ENCODE measurements around the gene SLC6A19. TPM values are rescaled to one million over a fixed set of nuclear protein-coding genes. Genes with fewer than 3 reads are reported as not detected.

Gene SLC6A19
- total RNA-seq, 1 experiment from 2014 or later: not detected

DNA sequence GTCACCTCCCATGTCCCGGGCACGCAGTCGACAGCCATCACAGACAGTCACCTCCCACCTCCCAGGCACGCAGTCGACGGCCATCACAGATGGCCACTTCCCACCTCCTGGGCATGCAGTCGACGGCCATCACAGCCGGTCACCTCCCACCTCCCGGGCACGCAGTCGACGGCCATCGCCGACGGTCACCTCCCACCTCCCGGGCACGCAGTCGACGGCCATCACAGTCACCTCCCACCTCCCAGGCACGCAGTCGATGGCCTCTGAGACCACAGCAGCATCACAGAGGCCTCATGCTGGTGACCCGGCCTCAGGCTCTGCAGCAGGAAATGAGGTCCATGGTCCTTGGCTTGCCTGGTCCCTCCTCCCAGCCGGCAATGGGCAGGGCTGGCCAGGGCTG lies 5.5 kb upstream of the SLC6A19 start:
- Histone ChIP-seq H3K4me3 (ENCODE audit: low read length) (no peak overlapping the region), H3K79me2 (ENCODE audit: low read length) (no peaks in the 10 kb centered on the region), H2AFZ (ENCODE audit: low read length) (no peak overlapping the region), H4K20me1 (ENCODE audit: low read length) (no peaks in the 10 kb centered on the region), H3K4me1 (ENCODE audit: insufficient read depth, low read length) (no peaks in the 10 kb centered on the region), H3K27ac (ENCODE audit: low read length) (no peak overlapping the region), H3K27me3 (ENCODE audit: low read length) (peaks cover 23% of the 10 kb centered on the region), H3K9me3 (ENCODE audit: low read length) (no peaks in the 10 kb centered on the region), H3K9me2 (replicated peaks; ENCODE audit: low read length) (no peaks in the 10 kb centered on the region), H3K4me2 (ENCODE audit: low read length) (no peak overlapping the region), H3K9ac (ENCODE audit: low read length) (no peak overlapping the region), H3F3A (ENCODE audit: low read length, unreplicated experiment) (no peaks in the 10 kb centered on the region), H3K36me3 (ENCODE audit: low read depth, low read length) (no peaks in the 10 kb centered on the region)
- ChIA-PET CTCF (no interaction called here), POLR2A (ENCODE audit: unreplicated experiment) (no interaction called here)
- no TSS peak for BruUV-seq (replicated peaks)
- TF ChIP-seq EZH2phosphoT487 (IDR thresholded peaks at IDR 0.05; ENCODE audit: borderline replicate concordance, low read length) (no peak), EZH2 (IDR thresholded peaks at IDR 0.05; ENCODE audit: low read length, unreplicated experiment) (no peak)
- TF ChIP-seq, protein P1, sequence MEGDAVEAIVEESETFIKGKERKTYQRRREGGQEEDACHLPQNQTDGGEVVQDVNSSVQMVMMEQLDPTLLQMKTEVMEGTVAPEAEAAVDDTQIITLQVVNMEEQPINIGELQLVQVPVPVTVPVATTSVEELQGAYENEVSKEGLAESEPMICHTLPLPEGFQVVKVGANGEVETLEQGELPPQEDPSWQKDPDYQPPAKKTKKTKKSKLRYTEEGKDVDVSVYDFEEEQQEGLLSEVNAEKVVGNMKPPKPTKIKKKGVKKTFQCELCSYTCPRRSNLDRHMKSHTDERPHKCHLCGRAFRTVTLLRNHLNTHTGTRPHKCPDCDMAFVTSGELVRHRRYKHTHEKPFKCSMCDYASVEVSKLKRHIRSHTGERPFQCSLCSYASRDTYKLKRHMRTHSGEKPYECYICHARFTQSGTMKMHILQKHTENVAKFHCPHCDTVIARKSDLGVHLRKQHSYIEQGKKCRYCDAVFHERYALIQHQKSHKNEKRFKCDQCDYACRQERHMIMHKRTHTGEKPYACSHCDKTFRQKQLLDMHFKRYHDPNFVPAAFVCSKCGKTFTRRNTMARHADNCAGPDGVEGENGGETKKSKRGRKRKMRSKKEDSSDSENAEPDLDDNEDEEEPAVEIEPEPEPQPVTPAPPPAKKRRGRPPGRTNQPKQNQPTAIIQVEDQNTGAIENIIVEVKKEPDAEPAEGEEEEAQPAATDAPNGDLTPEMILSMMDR (conservative IDR thresholded peaks at IDR 0.05; ENCODE audit: low read depth, low read length): no peak
- no peak for DNase-seq
- intact Hi-C loops (cut with micrococcal nuclease): no loop called here
- no peak for ATAC-seq

DNA sequence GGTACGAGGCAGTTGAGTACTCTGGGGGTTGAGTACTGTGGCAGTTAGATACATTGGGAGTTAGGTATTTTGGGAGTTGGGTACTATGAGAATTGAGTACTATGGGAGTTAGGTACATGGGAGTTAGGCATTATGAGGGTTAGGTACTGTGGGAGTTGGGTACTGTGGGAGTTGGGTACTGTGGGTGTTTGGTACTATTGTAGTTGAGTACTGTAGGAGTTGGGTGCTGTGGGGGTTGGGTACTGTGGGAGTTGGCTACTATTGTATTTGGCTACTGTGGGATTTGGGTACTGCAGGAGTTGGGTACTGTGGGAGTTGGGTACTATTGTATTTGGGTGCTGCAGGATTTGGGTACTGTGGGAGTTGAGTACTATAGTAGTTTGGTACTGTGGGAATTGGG lies 4.8 kb upstream of the SLC6A19 start:
- no peak overlapping the region for H3K9ac ChIP-seq (ENCODE audit: low read length)
- no peak overlapping the region for H3K4me2 ChIP-seq (ENCODE audit: low read length)
- POLR2A ChIA-PET (ENCODE audit: unreplicated experiment): no interaction called here
- H4K20me1 ChIP-seq (ENCODE audit: low read length): no peaks in the 10 kb centered on the region
- no peak overlapping the region for H2AFZ ChIP-seq (ENCODE audit: low read length)
- H3K27ac ChIP-seq (ENCODE audit: low read length): no peak overlapping the region
- peaks cover 29% of the 10 kb centered on the region for H3K27me3 ChIP-seq (ENCODE audit: low read length)
- H3K4me3 ChIP-seq (ENCODE audit: low read length): no peak overlapping the region
- no peaks in the 10 kb centered on the region for H3K4me1 ChIP-seq (ENCODE audit: insufficient read depth, low read length)
- BruUV-seq (replicated peaks): no TSS peak
- no peaks in the 10 kb centered on the region for H3K36me3 ChIP-seq (ENCODE audit: low read depth, low read length)
- no peaks in the 10 kb centered on the region for H3F3A ChIP-seq (ENCODE audit: low read length, unreplicated experiment)
- H3K79me2 ChIP-seq (ENCODE audit: low read length): no peaks in the 10 kb centered on the region
- ATAC-seq (no peak), DNase-seq (no peak)
- CTCF ChIA-PET: no interaction called here
- intact Hi-C loops (cut with micrococcal nuclease): no loop called here
- no peaks in the 10 kb centered on the region for H3K9me3 ChIP-seq (ENCODE audit: low read length)
- no peak for TF ChIP-seq EZH2 (IDR thresholded peaks at IDR 0.05; ENCODE audit: low read length, unreplicated experiment)
- TF ChIP-seq EZH2phosphoT487 (IDR thresholded peaks at IDR 0.05; ENCODE audit: borderline replicate concordance, low read length): no peak
- TF ChIP-seq, protein P1 (conservative IDR thresholded peaks at IDR 0.05; ENCODE audit: low read depth, low read length): no peak
- no peaks in the 10 kb centered on the region for H3K9me2 ChIP-seq (replicated peaks; ENCODE audit: low read length)

GRCh38 chr5:1197876-1198666 lies 3.3 kb upstream of the SLC6A19 start:
- Histone ChIP-seq H2AFZ (ENCODE audit: low read length) (no peak overlapping the region), H3F3A (ENCODE audit: low read length, unreplicated experiment) (no peaks in the 10 kb centered on the region), H3K4me3 (ENCODE audit: low read length) (no peak overlapping the region), H3K4me2 (ENCODE audit: low read length) (no peak overlapping the region), H3K79me2 (ENCODE audit: low read length) (no peaks in the 10 kb centered on the region), H3K4me1 (ENCODE audit: insufficient read depth, low read length) (no peaks in the 10 kb centered on the region), H3K27me3 (ENCODE audit: low read length) (peaks cover 33% of the 10 kb centered on the region), H3K9me2 (replicated peaks; ENCODE audit: low read length) (no peaks in the 10 kb centered on the region), H3K27ac (ENCODE audit: low read length) (no peak overlapping the region), H4K20me1 (ENCODE audit: low read length) (no peaks in the 10 kb centered on the region), H3K9me3 (ENCODE audit: low read length) (no peaks in the 10 kb centered on the region), H3K9ac (ENCODE audit: low read length) (no peak overlapping the region), H3K36me3 (ENCODE audit: low read depth, low read length) (no peaks in the 10 kb centered on the region)
- ChIA-PET CTCF (no interaction called here), POLR2A (ENCODE audit: unreplicated experiment) (interaction anchor here (0.6 kb wide), 1 partner anchor 24 kb away, joined by 4 read pairs; no protein-coding TSS in a partner anchor)
- ATAC-seq: no peak
- no TSS peak for BruUV-seq (replicated peaks)
- DNase-seq: no peak
- TF ChIP-seq EZH2 (IDR thresholded peaks at IDR 0.05; ENCODE audit: low read length, unreplicated experiment) (no peak), EZH2phosphoT487 (IDR thresholded peaks at IDR 0.05; ENCODE audit: borderline replicate concordance, low read length) (no peak)
- TF ChIP-seq, protein P1 (conservative IDR thresholded peaks at IDR 0.05; ENCODE audit: low read depth, low read length): no peak
- intact Hi-C loops (cut with micrococcal nuclease): no loop called here
